Activated naive CD4-positive, alpha-beta T cell (primary cell): Measurements from ENCODE around the gene ARL14EP.

Experiments
- DNase-seq, 4 experiments: peaks; one replicate each; lab custom pipeline; 2025; lab: John Stamatoyannopoulos, UW

Gene ARL14EP

DNA sequence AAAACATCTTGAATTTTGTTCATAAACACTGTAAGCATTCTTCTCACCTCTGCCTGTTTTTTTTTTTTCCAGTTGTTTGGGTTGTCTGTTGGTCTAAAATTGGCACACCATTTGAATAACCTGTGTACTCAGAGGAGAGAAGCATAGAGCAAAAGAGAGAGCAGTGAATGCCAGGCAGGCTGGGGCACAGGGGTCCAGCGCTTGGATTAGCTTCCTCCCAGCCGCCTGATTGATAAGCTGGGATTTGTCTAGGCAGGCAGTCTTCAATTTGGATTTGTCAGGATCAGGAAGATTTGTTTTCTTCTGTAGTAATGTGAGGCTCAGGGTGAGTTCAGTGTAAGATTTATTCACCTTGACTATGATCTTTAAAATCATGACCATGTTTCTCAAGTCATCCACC lies 59.0 kb downstream of the ARL14EP start:
- DNase-seq: no peak
